A549 (cell line): Measurements from ENCODE around the gene TEX53. TPM values are rescaled to one million over a fixed set of nuclear protein-coding genes. Genes with fewer than 3 reads are reported as not detected.

Source experiments
- ATAC-seq, 2 experiments: fragments of 200-7000 bp in 1 of 2; fragments of >200 bp in 1 of 2; cut with Nextera tagmentation in 1 of 2; cut with Tn5 transposase in 1 of 2; 3 replicates each; pipeline versions ENCODE4 v1.8.0 to v1.9.1; 2018 to 2020; ENCODE audit warnings: mild to moderate bottlenecking in 1 of 2, moderate library complexity in 1 of 2
- CTCF ChIA-PET: fragments of 300-600 bp; sonication (Branson Sonifier 250); formaldehyde crosslinking; extraction: SDS; loops from one replicate; lab custom pipeline; 2021; ENCODE audit warnings: antibody characterized with exemption, inconsistent platforms; lab: Yijun Ruan, JAX
- POLR2A ChIA-PET: fragments of 350-600 bp; formaldehyde crosslinking; extraction: SDS; loops from one replicate; lab custom pipeline; 2021; ENCODE audit warnings: antibody characterized with exemption, inconsistent platforms; lab: Yijun Ruan, JAX
- DNase-seq, 2 experiments: peaks; one replicate each; pipeline versions ENCODE4 v3.0.0 to v3.0.0-alpha.2; 2011 to 2016; ENCODE audit warnings: low read depth in 1 of 2, low spot score in 1 of 2
- FAIRE-seq: peaks from 2 replicates; lab custom pipeline; 2011; peaks lifted over from hg19 to GRCh38; lab: Jason Lieb, UNC
- H3K27ac ChIP-seq, 2 experiments: fragments of >200 bp; sonication (Bioruptor Twin); formaldehyde crosslinking; 3 replicates each; pipeline ENCODE4 v1.5.1; 2016 to 2017
- H3K4me1 ChIP-seq: fragments of >200 bp; sonication (Bioruptor Twin); formaldehyde crosslinking; 3 replicates; pipeline ENCODE4 v1.6.1; 2016
- H3K4me2 ChIP-seq: fragments of >200 bp; sonication (Bioruptor Twin); formaldehyde crosslinking; 3 replicates; pipeline ENCODE4 v1.6.1; 2016
- H3K4me3 ChIP-seq: fragments of >200 bp; sonication (Bioruptor Twin); formaldehyde crosslinking; 3 replicates; pipeline ENCODE4 v1.5.1; 2016
- H3K9me3 ChIP-seq: fragments of >200 bp; sonication (Bioruptor Twin); formaldehyde crosslinking; 3 replicates; pipeline ENCODE4 v1.6.1; 2016
- ATOH8 ChIP-seq: fragments of 250-450 bp; sonication (Bioruptor Pico); IDR thresholded peaks from 2 replicates; pipeline ENCODE4 v1.5.0; 2020; ENCODE audit warnings: low read depth, mild to moderate bottlenecking, moderate library complexity
- CBX8 ChIP-seq: fragments of 200-600 bp; sonication (generic); IDR thresholded peaks from 2 replicates; pipeline ENCODE4 v1.6.1; 2016
- EP300 ChIP-seq, 2 experiments: fragments of >200 bp; sonication (Bioruptor Twin); formaldehyde crosslinking; IDR thresholded peaks; 2 replicates in 1 of 2; 3 replicates in 1 of 2; pipeline ENCODE4 v1.6.1; 2016 to 2017
- FOSB ChIP-seq: fragments of 250-450 bp; sonication (Bioruptor Pico); IDR thresholded peaks from 2 replicates; pipeline ENCODE4 v1.5.0; 2020; ENCODE audit warnings: mild to moderate bottlenecking, moderate library complexity
- FOSL2 ChIP-seq, 2 experiments: fragments of 450-650 bp in 1 of 2; fragments of >200 bp in 1 of 2; sonication (Bioruptor Twin) in 1 of 2; formaldehyde crosslinking; IDR thresholded peaks; 2 replicates each; pipeline versions ENCODE4 v1.5.0 to v1.6.1; 2016 to 2020; ENCODE audit warnings: mild to moderate bottlenecking in 1 of 2, moderate library complexity in 1 of 2
- GATA3 ChIP-seq: IDR thresholded peaks from 2 replicates; pipeline ENCODE4 v1.6.1; 2012; ENCODE audit warnings: borderline replicate concordance
- HDAC2 ChIP-seq: fragments of 200-600 bp; sonication (generic); IDR thresholded peaks from 2 replicates; pipeline ENCODE4 v1.6.1; 2016
- HEYL ChIP-seq: fragments of 250-450 bp; sonication (Bioruptor Pico); IDR thresholded peaks from 2 replicates; pipeline ENCODE4 v1.8.0; 2021; ENCODE audit warnings: mild to moderate bottlenecking, moderate library complexity
- HOXA7 ChIP-seq: fragments of 250-450 bp; sonication (Bioruptor Pico); IDR thresholded peaks from 2 replicates; pipeline ENCODE4 v1.5.0; 2020; ENCODE audit warnings: mild to moderate bottlenecking, moderate library complexity
- HOXB13 ChIP-seq: fragments of 250-450 bp; sonication (Bioruptor Pico); IDR thresholded peaks from 2 replicates; pipeline ENCODE4 v1.5.0; 2020; ENCODE audit warnings: low read depth, mild to moderate bottlenecking, moderate library complexity
- MAFK ChIP-seq: fragments of 450-650 bp; IDR thresholded peaks from 2 replicates; pipeline ENCODE4 v1.6.1; 2014; ENCODE audit not compliant: partially characterized antibody
- NFE2L2 ChIP-seq: fragments of 150-350 bp; conservative IDR thresholded peaks from 2 replicates; pipeline ENCODE4 v1.6.1; 2014; ENCODE audit warnings: low read length
- PHF8 ChIP-seq: fragments of 200-600 bp; sonication (generic); IDR thresholded peaks from 2 replicates; pipeline ENCODE4 v1.6.1; 2016; ENCODE audit warnings: low read depth, mild to moderate bottlenecking, antibody characterized with exemption, moderate library complexity, borderline replicate concordance
- POLR2A ChIP-seq: IDR thresholded peaks from 2 replicates; pipeline ENCODE4 v1.6.1; 2012; ENCODE audit warnings: mild to moderate bottlenecking, low read length
- POLR2AphosphoS2 ChIP-seq: conservative IDR thresholded peaks from 2 replicates; pipeline ENCODE4 v1.6.1; 2012; ENCODE audit warnings: low read length, improper control_type of control experiment, inconsistent platforms
- SMC3 ChIP-seq: fragments of >200 bp; sonication (Bioruptor Twin); formaldehyde crosslinking; IDR thresholded peaks from 3 replicates; pipeline ENCODE4 v1.6.1; 2018; ENCODE audit warnings: inconsistent platforms
- TP53 ChIP-seq: fragments of 250-450 bp; sonication (Bioruptor Pico); IDR thresholded peaks from 2 replicates; pipeline ENCODE4 v1.5.0; 2021; ENCODE audit warnings: mild to moderate bottlenecking, moderate library complexity
- ZC3H11A ChIP-seq: fragments of 450-650 bp; IDR thresholded peaks from 2 replicates; pipeline ENCODE4 v1.6.1; 2014; ENCODE audit warnings: antibody characterized with exemption, mild to moderate bottlenecking
- ZFP36 ChIP-seq: fragments of 450-650 bp; IDR thresholded peaks from 2 replicates; pipeline ENCODE4 v1.6.1; 2014; ENCODE audit warnings: borderline replicate concordance; ENCODE audit not compliant: partially characterized antibody
- ZSCAN20 ChIP-seq: fragments of 250-450 bp; sonication (Bioruptor Pico); IDR thresholded peaks from 2 replicates; pipeline ENCODE4 v1.8.0; 2022; ENCODE audit warnings: mild to moderate bottlenecking, moderate library complexity
- WGBS: methylation state at CpG from one replicate; pipeline ENCODE4 v1.1.6; 2017; ENCODE audit errors: missing lambda C conversion rate; 5-methylcytosine and 5-hydroxymethylcytosine counted together
- polyA plus RNA-seq, 4 experiments: library from polyadenylated mRNA; depleted of rRNA in 3 of 4; stranded (reverse); fragments of >200 nt; fragmentation: RNase III in 1 of 4; extraction: RNeasy Plus Mini Kit Qiagen cat#74134 plus additional on column Dnase treatment in 1 of 4; gene quantifications; 2 replicates in 3 of 4; 3 replicates in 1 of 4; pipeline ENCODE4 v1.2.3, GENCODE V29; 2011 to 2017
- TF ChIP-seq, protein P1 (sequence below): fragments of >200 bp; sonication (Bioruptor Twin); formaldehyde crosslinking; IDR thresholded peaks from 3 replicates; pipeline ENCODE4 v1.5.1; 2016
- TF ChIP-seq, protein P2 (sequence below): fragments of >200 bp; sonication (Bioruptor Twin); formaldehyde crosslinking; IDR thresholded peaks from 3 replicates; pipeline ENCODE4 v1.6.1; 2016

The TEX53 gene
- polyA plus RNA-seq, 2 of the 4 experiments (the other 2 are of a cell fraction): not detected

- Histone ChIP-seq H3K4me3 (no peak overlapping the region), H3K9me3 (no peaks in the 10 kb centered on the region)
- POLR2A ChIA-PET: interaction anchor here (1.0 kb wide), 1 partner anchor 17 kb away, joined by 3 read pairs; no protein-coding TSS in a partner anchor
- TF ChIP-seq MAFK: no peak
- TF ChIP-seq, all 56 proteins: peak for 0
- DNase-seq (no peak), ATAC-seq (no peak), FAIRE-seq (no peak)
- H3K4me1 ChIP-seq: peaks cover 24% of the 10 kb centered on the region
- WGBS: 85% methylated on average over 2 of the region's 2 CpGs
- CTCF ChIA-PET: interaction anchor here (0.6 to 12.4 kb wide), 8 partner anchors 12 to 319 kb away, joined by 3 to 108 read pairs (median 6); partner anchors contain the start of gene TEX48
- H3K27ac ChIP-seq: peak overlapping the region in 1 of 2 experiments; percentile 1; a peak in 1 of 6 replicates
- no peak overlapping the region for H3K4me2 ChIP-seq
Observed at GRCh38 chr9:114694146-114694545, 36.5 kb upstream of the TEX53 start.

- no peak for TF ChIP-seq HOXB13 (CRISPR knock-in tag)
- TF ChIP-seq ZC3H11A: no peak
- no peak for TF ChIP-seq MAFK
- no peak for TF ChIP-seq ZSCAN20 (CRISPR knock-in tag)
- no peak for TF ChIP-seq TP53 (CRISPR knock-in tag)
- TF ChIP-seq SMC3: no peak
- POLR2A ChIA-PET: interaction anchor here (1.0 kb wide), 1 partner anchor 16 kb away, joined by 3 read pairs; no protein-coding TSS in a partner anchor
- FAIRE-seq (no peak), ATAC-seq (no peak), DNase-seq (no peak)
- peak overlapping the region in 1 of 2 experiments; percentile 23; a peak in 1 of 6 replicates for H3K27ac ChIP-seq
- H3K9me3 ChIP-seq: no peaks in the 10 kb centered on the region
- no peak overlapping the region for H3K4me3 ChIP-seq
- 46% methylated on average over 2 of the region's 2 CpGs for WGBS
- H3K4me2 ChIP-seq: no peak overlapping the region
- CTCF ChIA-PET: interaction anchor here (1.0 to 12.4 kb wide), 9 partner anchors 13 to 319 kb away, joined by 3 to 108 read pairs (median 6); partner anchors contain the start of gene TEX48
- peaks cover 24% of the 10 kb centered on the region for H3K4me1 ChIP-seq
Observed at GRCh38 chr9:114693248-114693855, 35.7 kb upstream of the TEX53 start.

GRCh38 chr9:114691956-114692295 lies 34.3 kb upstream of the TEX53 start:
- H3K4me2 ChIP-seq: no peak overlapping the region; the same call in 2 of the 3 replicates
- ChIA-PET POLR2A (interaction anchor here (1.4 kb wide), 1 partner anchor 15 kb away, joined by 3 read pairs; no protein-coding TSS in a partner anchor), CTCF (interaction anchor here (1.6 to 12.4 kb wide), 8 partner anchors 12 to 323 kb away, joined by 3 to 108 read pairs (median 11); partner anchors contain the start of gene TEX48)
- peaks cover 27% of the 10 kb centered on the region for H3K4me1 ChIP-seq
- ATAC-seq (no peak), FAIRE-seq (no peak), DNase-seq (no peak)
- peak overlapping the region; percentile 74 to 82; a peak in 5 of 6 replicates for H3K27ac ChIP-seq
- H3K4me3 ChIP-seq: no peak overlapping the region
- TF ChIP-seq HOXA7: no peak
- no peak for TF ChIP-seq HDAC2
- no peak for TF ChIP-seq PHF8
- no peak for TF ChIP-seq CBX8
- TF ChIP-seq, protein P1, sequence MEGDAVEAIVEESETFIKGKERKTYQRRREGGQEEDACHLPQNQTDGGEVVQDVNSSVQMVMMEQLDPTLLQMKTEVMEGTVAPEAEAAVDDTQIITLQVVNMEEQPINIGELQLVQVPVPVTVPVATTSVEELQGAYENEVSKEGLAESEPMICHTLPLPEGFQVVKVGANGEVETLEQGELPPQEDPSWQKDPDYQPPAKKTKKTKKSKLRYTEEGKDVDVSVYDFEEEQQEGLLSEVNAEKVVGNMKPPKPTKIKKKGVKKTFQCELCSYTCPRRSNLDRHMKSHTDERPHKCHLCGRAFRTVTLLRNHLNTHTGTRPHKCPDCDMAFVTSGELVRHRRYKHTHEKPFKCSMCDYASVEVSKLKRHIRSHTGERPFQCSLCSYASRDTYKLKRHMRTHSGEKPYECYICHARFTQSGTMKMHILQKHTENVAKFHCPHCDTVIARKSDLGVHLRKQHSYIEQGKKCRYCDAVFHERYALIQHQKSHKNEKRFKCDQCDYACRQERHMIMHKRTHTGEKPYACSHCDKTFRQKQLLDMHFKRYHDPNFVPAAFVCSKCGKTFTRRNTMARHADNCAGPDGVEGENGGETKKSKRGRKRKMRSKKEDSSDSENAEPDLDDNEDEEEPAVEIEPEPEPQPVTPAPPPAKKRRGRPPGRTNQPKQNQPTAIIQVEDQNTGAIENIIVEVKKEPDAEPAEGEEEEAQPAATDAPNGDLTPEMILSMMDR: no peak
- no peak for TF ChIP-seq FOSB (CRISPR knock-in tag)
- TF ChIP-seq POLR2AphosphoS2: no peak
- no peak for TF ChIP-seq GATA3
- no peaks in the 10 kb centered on the region for H3K9me3 ChIP-seq

GRCh38 chr9:114691046-114691955 lies 33.7 kb upstream of the TEX53 start:
- DNase-seq (peak; percentile 69 to 78), FAIRE-seq (peak; percentile 36), ATAC-seq (peak; percentile 93 to 97)
- Histone ChIP-seq H3K4me1 (peaks cover 31% of the 10 kb centered on the region), H3K27ac (peak overlapping the region; percentile 74 to 82), H3K4me3 (peak overlapping the region; percentile 6; the same call in 1 of the 3 replicates), H3K9me3 (no peaks in the 10 kb centered on the region), H3K4me2 (peak overlapping the region; percentile 76)
- 30% methylated on average over 11 of the region's 11 CpGs for WGBS
- POLR2A ChIA-PET: interaction anchor here (1.0 to 1.4 kb wide), 3 partner anchors 16 to 216 kb away, joined by 3 to 5 read pairs (median 4); partner anchors contain the start of gene ATP6V1G1
- CTCF ChIA-PET: interaction anchor here (0.6 to 12.4 kb wide), 11 partner anchors 11 to 323 kb away, joined by 3 to 108 read pairs (median 9); partner anchors contain the start of gene TEX48
- TF ChIP-seq ZC3H11A: no peak
- TF ChIP-seq EP300 (IDR thresholded peaks at IDR 0.05): 0 out of 5 replicates have a peak, but pooled peaks of 1 of the 2 experiments have one; percentile 55
- no peak for TF ChIP-seq HDAC2
- TF ChIP-seq ZFP36: no peak
- TF ChIP-seq GATA3: peak; percentile 89
- peak; percentile 72 for TF ChIP-seq FOSL2 (IDR thresholded peaks at IDR 0.05)
- peak; percentile 89 for TF ChIP-seq FOSL2 (CRISPR knock-in tag; IDR thresholded peaks at IDR 0.05)
- no peak for TF ChIP-seq POLR2A
- no peak for TF ChIP-seq NFE2L2
- TF ChIP-seq HEYL: no peak
- TF ChIP-seq, protein P2, sequence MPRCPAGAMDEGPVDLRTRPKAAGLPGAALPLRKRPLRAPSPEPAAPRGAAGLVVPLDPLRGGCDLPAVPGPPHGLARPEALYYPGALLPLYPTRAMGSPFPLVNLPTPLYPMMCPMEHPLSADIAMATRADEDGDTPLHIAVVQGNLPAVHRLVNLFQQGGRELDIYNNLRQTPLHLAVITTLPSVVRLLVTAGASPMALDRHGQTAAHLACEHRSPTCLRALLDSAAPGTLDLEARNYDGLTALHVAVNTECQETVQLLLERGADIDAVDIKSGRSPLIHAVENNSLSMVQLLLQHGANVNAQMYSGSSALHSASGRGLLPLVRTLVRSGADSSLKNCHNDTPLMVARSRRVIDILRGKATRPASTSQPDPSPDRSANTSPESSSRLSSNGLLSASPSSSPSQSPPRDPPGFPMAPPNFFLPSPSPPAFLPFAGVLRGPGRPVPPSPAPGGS: no peak
- no peak for TF ChIP-seq ATOH8 (CRISPR knock-in tag)
